Aorta (tissue), 5 donors: ENCODE results near the gene ETNK1. TPM values are rescaled to one million over a fixed set of nuclear protein-coding genes. Genes with fewer than 3 reads are reported as not detected.

Source experiments
- ATAC-seq: fragments of 200-7000 bp; cut with Tn5 transposase; one replicate; pipeline ENCODE4 v1.9.1; 2022; ENCODE audit warnings: moderate library complexity; ENCODE audit not compliant: low FRiP score
- DNase-seq, 2 donors: peaks; one replicate each; pipeline ENCODE4 v3.0.0-alpha.2; 2020
- H3K27ac ChIP-seq, 2 donors: one replicate each; pipeline ENCODE4 v1.5.1; 2013; ENCODE audit warnings: low read length in 2 of 2, mild to moderate bottlenecking in 2 of 2, moderate library complexity in 2 of 2, control low read depth in 1 of 2, inconsistent platforms in 1 of 2, low read depth in 1 of 2
- H3K27me3 ChIP-seq, 2 donors: one replicate each; pipeline ENCODE4 v1.6.1; 2013; ENCODE audit warnings: control low read depth in 1 of 2, low read length in 1 of 2, mild to moderate bottlenecking in 1 of 2, moderate library complexity in 1 of 2; ENCODE audit not compliant: insufficient read depth in 2 of 2, control insufficient read depth in 1 of 2
- H3K36me3 ChIP-seq, 2 donors: one replicate each; pipeline ENCODE4 v1.6.1; 2013; ENCODE audit warnings: control low read depth in 1 of 2, low read length in 1 of 2, mild to moderate bottlenecking in 1 of 2; ENCODE audit not compliant: insufficient read depth in 2 of 2, control insufficient read depth in 1 of 2
- H3K4me1 ChIP-seq, 2 donors: one replicate each; pipeline ENCODE4 v1.6.1; 2013; ENCODE audit warnings: low read length in 2 of 2, control low read depth in 1 of 2, mild to moderate bottlenecking in 1 of 2, moderate library complexity in 1 of 2; ENCODE audit not compliant: insufficient read depth in 2 of 2, control insufficient read depth in 1 of 2
- H3K4me3 ChIP-seq, 2 donors: one replicate each; pipeline ENCODE4 v1.5.1; 2013; ENCODE audit warnings: low read length in 2 of 2, control low read depth in 1 of 2, mild to moderate bottlenecking in 1 of 2
- H3K9me3 ChIP-seq: one replicate; pipeline ENCODE4 v1.6.1; 2013; ENCODE audit warnings: mild to moderate bottlenecking, low read length; ENCODE audit not compliant: control insufficient read depth
- WGBS, 2 donors: extraction: QIAGEN DNeasy Blood & Tissue Kit; methylation state at CpG; one replicate each; pipeline ENCODE4 v1.1.7; 2013; 5-methylcytosine and 5-hydroxymethylcytosine counted together
- intact Hi-C, 2 donors: fragments of 100-400 bp; cut with DNase I; formaldehyde crosslinking; loops; one replicate each; pipeline versions ENCODE4 v1.14.2 to v1.15.0; 2022
- polyA plus RNA-seq, 2 donors: library from polyadenylated mRNA; stranded (reverse); fragments of 200-250 nt; gene quantifications; one replicate each; pipeline ENCODE4 v1.2.3, GENCODE V29; 2013
- total RNA-seq, 2 donors: library from RNA; stranded (reverse); fragmentation: NEBNext Ultra II Directional; extraction: Animal tissue kit (Norgen Biotek cat#: 25700); gene quantifications; one replicate each; pipeline ENCODE4 v1.2.1, GENCODE V29; 2021
- donor health status: healthy with polysubstance abuse.
- donor health status: Bipolar disorder and iron deficiency.
- donor health status: DM: no; HTN: no; CAD: no.
- donor health status: DM: no; HTN: no; CAD: no.
- donor health status: DM: yes; HTN: yes; CAD: no.

Gene ETNK1
- total and polyA plus RNA-seq, 4 donors, result 4.3 to 77.6 (median 42.0) TPM

GRCh38 chr12:22722779-22723178, 97.8 kb downstream of the ETNK1 start:
- Histone ChIP-seq H3K9me3 (no peaks in the 10 kb centered on the region), H3K27me3 (no peaks in the 10 kb centered on the region), H3K27ac (no peak overlapping the region), H3K4me3 (no peak overlapping the region), H3K4me1 (peaks cover 2 to 7% of the 10 kb centered on the region in 2 donors), H3K36me3 (no peaks in the 10 kb centered on the region)
- WGBS, 2 donors, result 0 to 1% methylated on average over 1 of the region's 1 CpG
- peak; percentile 81 for ATAC-seq
- DNase-seq, result no peak
- intact Hi-C loops, result loop anchor here in 1 of 2 donors (10.0 kb wide), 1 partner anchor 62 kb away; no protein-coding TSS in a partner anchor

- H3K9me3 ChIP-seq, result no peaks in the 10 kb centered on the region
- ATAC-seq (no peak), DNase-seq (no peak)
- intact Hi-C loops, result loop anchor here (5.0 to 10.0 kb wide), 3 partner anchors 33 to 58 kb away; no protein-coding TSS in a partner anchor
- H3K27me3 ChIP-seq, result no peaks in the 10 kb centered on the region
- H3K27ac ChIP-seq, result peak overlapping the region; percentile 89 to 91
- WGBS, 2 donors, result 16 to 21% methylated on average over 2 of the region's 2 CpGs
- no peaks in the 10 kb centered on the region for H3K36me3 ChIP-seq
- H3K4me1 ChIP-seq, result peaks cover 4 to 9% of the 10 kb centered on the region in 2 donors
- no peak overlapping the region for H3K4me3 ChIP-seq
Observed at GRCh38 chr12:22728987-22729386, 104.0 kb downstream of the ETNK1 start.

GRCh38 chr12:22729431-22729956, 104.5 kb downstream of the ETNK1 start:
- intact Hi-C loops, result loop anchor here (5.0 to 10.0 kb wide), 3 partner anchors 33 to 58 kb away; no protein-coding TSS in a partner anchor
- peak overlapping the region; percentile 89 to 91 for H3K27ac ChIP-seq
- no peaks in the 10 kb centered on the region for H3K36me3 ChIP-seq
- 22 to 30% methylated on average over 6 of the region's 6 CpGs for WGBS, 2 donors
- no peak overlapping the region for H3K4me3 ChIP-seq
- no peaks in the 10 kb centered on the region for H3K9me3 ChIP-seq
- no peaks in the 10 kb centered on the region for H3K27me3 ChIP-seq
- no peak for DNase-seq
- peak; percentile 46 for ATAC-seq
- H3K4me1 ChIP-seq, result peaks cover 4 to 9% of the 10 kb centered on the region in 2 donors

GRCh38 chr12:22729957-22730443, 105.0 kb downstream of the ETNK1 start:
- Histone ChIP-seq H3K27me3 (no peaks in the 10 kb centered on the region), H3K36me3 (no peaks in the 10 kb centered on the region), H3K4me3 (no peak overlapping the region), H3K4me1 (peaks cover 4 to 9% of the 10 kb centered on the region in 2 donors), H3K27ac (peak overlapping the region; percentile 89 to 91), H3K9me3 (no peaks in the 10 kb centered on the region)
- 3 to 4% methylated on average over 3 of the region's 3 CpGs for WGBS, 2 donors
- ATAC-seq (peak; percentile 84), DNase-seq (no peak)
- intact Hi-C loops, result loop anchor here (5.0 to 10.0 kb wide), 3 partner anchors 32 to 57 kb away; no protein-coding TSS in a partner anchor

GRCh38 chr12:22731236-22731635, 106.3 kb downstream of the ETNK1 start:
- ATAC-seq (no peak), DNase-seq (no peak)
- Histone ChIP-seq H3K27ac (peak overlapping the region in 1 of 2 donors; percentile 66), H3K36me3 (no peaks in the 10 kb centered on the region), H3K9me3 (no peaks in the 10 kb centered on the region), H3K27me3 (no peaks in the 10 kb centered on the region), H3K4me3 (no peak overlapping the region), H3K4me1 (peaks cover 4 to 9% of the 10 kb centered on the region in 2 donors)
- intact Hi-C loops, result no loop called here
- 73 to 78% methylated on average over 3 of the region's 3 CpGs for WGBS, 2 donors

- no peak for ATAC-seq
- H3K4me3 ChIP-seq, result no peak overlapping the region
- intact Hi-C loops, result no loop called here
Observed at GRCh38 chr12:22733756-22734155, 108.8 kb downstream of the ETNK1 start.

GRCh38 chr12:22738945-22739344, 114.0 kb downstream of the ETNK1 start:
- ATAC-seq (no peak), DNase-seq (no peak)
- no peaks in the 10 kb centered on the region for H3K27me3 ChIP-seq
- H3K4me1 ChIP-seq, result peaks cover 0 to 1% of the 10 kb centered on the region in 2 donors
- WGBS, 2 donors, result 47 to 60% methylated on average over 1 of the region's 1 CpG
- H3K36me3 ChIP-seq, result peaks cover 0 to 2% of the 10 kb centered on the region in 2 donors
- H3K4me3 ChIP-seq, result no peak overlapping the region
- no peak overlapping the region for H3K27ac ChIP-seq
- no peaks in the 10 kb centered on the region for H3K9me3 ChIP-seq
- intact Hi-C loops, result no loop called here

More at GRCh38 chr12:22733756-22734155, 108.8 kb downstream of the ETNK1 start:
- Histone ChIP-seq H3K9me3 (no peaks in the 10 kb centered on the region), H3K4me1 (peaks cover 4 to 9% of the 10 kb centered on the region in 2 donors), H3K27ac (no peak overlapping the region), H3K36me3 (no peaks in the 10 kb centered on the region), H3K27me3 (no peaks in the 10 kb centered on the region)
- DNase-seq, result no peak
- WGBS, 2 donors, result 89 to 90% methylated on average over 7 of the region's 7 CpGs
